GM18526 (cell line): ENCODE measurements around the gene RAMP1.

Experiments used
- POLR2A ChIP-seq: IDR thresholded peaks from 3 replicates; pipeline ENCODE4 v1.6.1; 2011; ENCODE audit not compliant: insufficient read length; ENCODE audit errors: extremely low read depth

Gene RAMP1

DNA sequence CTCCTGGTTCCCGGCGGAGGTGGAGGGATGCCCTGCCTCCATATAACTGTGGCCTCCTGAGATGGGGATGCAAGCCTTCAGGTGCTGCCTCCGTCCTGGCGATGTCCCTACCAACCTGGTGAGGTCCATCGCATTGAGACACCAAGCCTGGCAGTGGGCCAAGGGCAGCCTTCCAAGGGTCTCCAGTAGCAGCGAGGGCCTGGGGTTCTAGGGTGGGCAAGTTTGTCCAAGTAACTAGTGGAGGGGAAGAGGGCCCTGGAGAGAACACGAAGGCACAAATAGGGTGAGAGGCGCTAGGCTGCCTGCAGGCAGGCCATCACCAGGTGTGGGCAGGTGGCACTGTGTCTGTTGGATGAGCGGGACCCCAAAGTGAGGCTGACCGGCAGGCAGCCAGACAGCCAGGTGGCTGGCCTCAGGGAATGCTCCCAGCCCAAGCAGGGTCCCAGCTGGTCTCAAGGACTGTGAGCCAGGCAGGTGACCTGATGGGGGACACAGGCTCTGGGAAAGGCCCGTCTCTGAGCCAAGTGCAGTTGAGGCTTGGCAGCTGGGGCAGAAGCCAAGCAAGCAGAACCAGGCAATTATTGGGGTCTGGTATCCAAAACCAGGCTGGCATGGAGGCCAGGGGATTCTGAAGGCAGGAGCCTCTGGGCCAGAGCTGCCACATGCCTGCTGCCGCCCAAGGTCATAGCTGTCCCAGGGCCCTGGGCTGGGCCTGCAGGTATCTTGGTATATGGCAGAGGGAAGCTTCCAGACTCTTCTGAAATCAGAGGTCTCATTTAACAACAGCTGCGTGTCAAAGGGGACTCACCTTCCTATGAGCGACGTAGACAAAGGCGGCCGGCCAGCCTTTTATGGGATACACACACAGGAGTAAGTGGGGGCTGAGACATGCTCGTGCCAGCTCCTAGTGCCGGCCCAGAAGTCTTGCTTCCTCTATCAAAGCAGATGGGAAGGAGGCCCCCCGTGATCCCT is 23.4 kb downstream of the RAMP1 start:
- TF ChIP-seq POLR2A: no peak

DNA sequence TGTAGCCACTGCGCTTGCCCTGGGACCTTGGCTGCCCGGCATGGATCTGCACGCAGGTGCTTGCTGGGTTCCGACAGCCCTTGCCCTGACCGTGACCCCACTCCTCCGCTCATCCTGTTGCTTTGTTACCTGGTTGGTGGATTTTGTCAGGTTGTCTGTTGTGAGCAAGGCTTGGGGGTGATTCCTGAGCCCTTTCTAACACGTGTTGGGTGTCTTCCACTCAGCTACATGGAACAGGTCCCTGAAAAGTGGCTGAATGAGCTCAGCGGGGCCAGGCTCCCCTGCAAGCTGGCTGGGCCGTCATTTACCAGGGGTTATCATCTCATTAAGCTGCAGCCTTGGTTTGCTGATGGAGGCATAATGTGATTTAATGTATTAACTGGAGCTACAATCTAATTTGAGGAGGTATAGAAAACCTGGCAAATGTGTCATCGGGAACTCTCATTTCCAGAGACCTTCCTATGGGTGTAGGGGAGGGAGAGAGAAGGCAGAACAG is 24.6 kb downstream of the RAMP1 start:
- no peak for TF ChIP-seq POLR2A

DNA sequence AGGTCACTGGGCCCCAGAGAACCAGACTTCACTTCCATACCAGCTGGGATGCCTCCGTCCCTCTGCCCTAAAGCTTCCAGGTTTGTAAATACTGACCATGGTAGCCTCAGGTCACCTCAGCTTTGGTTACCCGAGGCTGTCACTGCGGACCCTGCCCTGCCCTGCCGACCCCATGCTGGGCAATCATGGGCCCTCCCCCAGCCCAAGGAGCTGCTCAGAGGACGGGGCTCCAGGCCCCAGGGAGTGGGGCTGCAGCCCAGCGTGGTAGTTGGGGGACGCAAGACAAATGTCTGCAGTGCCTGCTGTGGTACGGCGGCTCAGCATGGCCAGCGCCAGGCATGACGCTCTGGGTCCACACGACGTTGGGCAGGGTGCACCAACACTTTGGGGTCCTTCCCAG is 25.3 kb downstream of the RAMP1 start:
- TF ChIP-seq POLR2A: no peak

DNA sequence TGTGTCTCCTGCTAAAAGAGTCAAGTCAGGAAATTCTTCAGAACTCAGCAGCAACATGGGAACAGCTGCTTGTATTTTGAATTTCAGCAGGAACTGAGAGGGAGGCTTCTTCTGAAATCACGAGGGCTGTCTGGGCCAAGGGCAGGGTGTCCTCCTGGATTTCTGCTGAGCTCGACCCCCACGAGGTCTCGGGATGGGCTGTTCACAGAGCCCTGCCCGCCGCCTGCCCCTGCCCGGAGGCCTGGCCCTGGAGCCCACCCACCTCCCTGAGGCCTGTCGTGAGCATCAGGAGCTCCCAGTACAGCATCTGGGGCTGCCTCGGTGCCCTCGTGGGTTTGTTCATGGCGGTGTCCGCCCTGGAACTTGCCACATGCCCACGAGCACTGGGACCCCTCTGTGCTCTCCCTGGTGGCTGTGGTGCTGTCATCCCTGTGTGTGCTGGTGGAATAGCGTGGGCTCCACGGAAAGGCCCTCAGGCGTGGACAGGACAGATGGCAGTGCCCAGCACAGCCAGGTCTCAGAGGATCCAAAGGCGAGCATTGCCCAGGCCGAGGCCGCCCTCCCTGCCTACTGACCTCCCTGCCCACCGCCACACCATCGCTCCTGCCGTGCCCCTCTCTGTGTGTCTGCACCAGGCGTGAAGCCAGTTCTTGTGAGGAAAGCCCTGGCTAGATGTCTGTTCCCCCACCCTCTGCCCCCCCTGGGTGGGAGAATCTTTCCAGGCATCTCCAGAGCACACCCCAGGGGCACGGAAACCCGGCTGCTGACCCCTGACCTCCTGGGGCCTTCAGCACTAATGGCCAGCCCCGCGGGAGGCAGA is 25.9 kb downstream of the RAMP1 start:
- TF ChIP-seq POLR2A: no peak

DNA sequence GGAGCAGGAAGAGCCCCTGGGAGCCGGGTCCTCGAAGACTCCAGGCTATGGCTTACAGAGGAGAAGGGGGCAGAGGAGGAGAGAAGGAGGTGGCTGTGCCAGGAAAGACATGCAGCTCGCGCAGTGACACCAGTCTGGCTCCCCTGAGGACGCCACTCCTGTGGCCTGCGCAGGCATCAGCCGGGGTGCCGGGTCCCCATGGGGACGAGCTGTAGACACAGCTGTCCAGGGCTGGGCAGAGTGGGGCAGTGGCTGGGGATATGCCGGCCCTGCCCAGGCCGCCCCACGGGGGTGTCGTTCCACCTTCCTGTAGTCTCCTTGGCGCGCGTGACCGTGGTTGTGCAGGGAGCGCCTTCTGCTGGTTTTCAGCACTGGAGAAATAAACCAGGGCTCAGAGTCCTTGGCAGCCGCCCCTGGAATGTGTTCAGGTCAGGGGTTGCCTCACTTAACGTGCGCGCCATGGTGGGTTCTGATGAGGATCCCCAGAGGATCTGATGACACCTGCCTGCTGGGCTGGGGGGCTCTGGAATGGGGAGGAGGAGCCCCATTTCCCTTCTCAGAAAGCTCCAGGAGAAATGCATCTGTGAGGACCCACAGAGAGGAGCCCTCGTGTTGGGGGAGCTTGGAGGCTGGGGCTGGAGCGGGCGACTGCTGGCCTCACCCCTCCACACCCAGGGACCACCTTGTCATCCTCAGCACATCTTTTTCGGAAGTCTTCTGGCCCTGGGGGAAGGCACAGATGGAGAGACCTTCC is 26.7 kb downstream of the RAMP1 start:
- TF ChIP-seq POLR2A: no peak

DNA sequence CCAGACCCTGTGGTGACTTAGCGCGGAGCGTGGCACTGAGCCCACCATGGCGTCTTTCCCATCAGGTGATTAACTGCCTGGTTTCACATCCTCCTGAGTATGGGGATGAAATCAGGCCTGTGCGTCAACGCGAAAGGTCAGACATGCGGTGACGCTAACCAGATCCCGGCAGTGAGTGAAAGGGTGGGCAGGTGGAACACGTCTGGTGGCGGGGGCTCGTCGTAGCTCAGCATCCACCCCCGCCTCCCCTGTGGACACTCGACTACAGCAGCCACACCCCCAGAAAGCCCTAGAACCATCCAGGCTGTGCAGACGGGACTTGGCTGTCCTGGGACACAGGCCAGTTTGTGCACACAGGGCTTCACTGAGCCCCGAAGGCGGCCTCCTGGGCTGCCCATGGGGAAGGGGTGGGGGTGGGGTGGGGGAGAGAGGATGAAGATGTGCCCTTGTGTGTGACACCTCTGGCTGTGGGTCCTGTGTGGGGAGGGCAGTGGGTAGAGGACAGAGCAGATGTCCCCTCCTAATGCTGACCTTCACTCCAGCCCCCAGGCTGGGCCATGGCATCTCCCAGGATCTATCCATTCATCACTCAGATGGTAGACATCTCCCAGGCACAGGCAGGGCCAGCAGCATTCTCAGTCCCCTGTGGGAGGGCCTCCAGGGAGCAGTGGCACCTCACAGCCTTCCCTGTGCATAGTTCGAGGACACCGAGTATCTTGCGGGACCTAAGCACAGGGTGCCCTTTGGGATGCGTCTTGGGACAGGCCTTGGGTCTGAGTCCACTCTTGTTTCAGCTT is 27.5 kb downstream of the RAMP1 start:
- TF ChIP-seq POLR2A: no peak

DNA sequence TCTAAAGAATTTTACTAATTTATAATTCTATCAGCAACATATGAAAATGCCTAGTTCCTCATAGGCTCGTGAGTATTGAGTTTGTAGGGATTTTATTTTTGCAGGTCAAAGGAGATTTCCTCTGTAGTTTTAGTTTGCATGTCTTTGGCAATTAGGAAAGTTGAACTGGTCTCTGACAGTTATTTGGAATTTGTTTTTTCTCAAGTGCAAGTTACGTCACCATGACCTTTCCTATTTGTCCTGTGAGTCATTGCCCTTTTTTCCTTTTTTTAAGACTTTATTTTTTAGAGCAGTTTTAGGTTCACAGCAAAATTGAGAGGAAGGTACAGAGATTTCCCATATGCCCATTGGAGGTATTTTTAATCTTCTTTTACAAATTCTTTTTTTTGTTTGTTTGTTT is 29.0 kb downstream of the RAMP1 start:
- TF ChIP-seq POLR2A: no peak

DNA sequence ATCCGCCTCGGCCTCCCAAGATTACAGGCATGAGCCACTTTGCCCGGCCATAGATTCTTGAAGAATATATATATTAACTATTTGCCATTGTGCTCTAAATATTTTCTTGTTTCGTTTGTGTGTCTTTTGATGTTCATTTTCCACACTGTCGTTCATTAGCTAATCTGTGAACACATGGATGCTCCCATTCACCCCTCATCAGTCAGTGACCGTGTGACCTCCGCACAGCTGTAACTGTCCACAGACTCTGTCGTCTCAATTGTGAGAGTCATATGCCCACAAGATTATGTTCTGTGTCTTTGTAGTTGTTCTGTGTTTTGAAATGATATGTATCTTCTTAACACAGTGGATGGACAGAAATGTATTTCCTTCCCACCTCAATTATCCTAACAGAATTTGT is 29.6 kb downstream of the RAMP1 start:
- no peak for TF ChIP-seq POLR2A

DNA sequence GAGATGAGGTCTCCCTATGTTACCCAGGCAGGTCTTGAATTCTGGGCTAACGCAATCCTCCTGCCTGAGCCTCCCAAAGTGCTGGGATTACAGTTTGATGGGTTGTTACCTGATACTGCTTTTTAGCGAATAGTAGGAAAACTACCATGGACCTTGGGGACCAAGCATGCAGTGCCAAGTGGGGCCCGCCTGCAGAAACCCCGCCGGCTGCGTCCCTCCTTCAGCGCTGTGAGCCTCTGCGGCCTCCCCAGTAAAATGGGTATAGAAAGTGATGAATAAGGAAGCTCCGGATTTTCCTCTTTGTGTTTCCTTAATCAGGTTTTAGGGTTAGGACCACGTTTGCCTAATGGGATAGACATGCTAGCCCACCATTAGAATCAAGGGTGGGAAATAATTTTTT is 30.4 kb downstream of the RAMP1 start:
- TF ChIP-seq POLR2A: no peak

DNA sequence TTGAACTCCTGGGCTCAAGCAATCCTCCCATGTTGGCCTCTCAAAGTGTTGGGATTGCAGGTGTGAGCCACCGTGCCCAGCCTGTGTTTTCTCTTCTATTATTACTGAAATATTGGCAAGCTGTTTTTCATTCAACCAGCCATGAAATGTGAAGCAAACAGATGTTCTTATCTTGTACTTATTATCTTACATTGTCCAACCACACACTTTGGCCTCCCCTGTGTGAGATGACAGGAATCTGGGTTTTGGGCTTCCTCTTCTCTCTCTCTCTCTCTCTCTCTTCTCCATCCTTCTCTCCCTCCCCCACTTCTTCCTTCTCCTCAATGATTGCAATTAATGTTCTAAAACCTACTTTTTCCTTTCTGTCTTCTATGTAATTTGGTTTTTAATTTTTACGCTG is 33.1 kb downstream of the RAMP1 start:
- TF ChIP-seq POLR2A: no peak

DNA sequence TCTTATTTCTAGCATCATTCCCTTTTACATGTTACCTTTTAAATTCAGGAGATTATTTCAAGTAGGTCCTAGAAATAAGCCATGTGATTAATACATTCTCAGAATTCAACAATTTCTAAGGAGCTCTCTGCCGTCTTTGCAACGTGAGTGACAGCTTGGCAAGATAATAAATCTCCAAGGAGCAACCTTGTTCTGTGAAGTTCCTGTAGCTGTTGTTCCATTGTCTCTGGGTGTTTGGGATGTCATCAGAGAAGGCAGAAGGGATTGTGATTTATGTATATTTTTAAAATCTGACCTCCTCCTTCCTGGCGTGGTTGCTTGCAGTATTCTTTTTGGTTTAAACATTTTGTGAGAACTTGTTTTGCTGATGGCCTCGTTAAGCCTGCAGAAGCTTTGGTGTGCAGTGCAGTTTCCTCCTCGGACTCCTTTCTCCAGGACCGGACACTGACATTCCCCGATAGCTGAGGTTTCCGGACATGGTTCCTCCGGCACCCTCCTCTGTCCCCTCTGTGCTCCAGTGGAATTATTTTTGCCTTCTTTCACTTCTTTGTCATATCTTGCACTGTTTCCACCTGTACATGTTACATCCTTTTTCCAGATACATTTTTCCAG is 33.7 kb downstream of the RAMP1 start:
- TF ChIP-seq POLR2A: no peak

DNA sequence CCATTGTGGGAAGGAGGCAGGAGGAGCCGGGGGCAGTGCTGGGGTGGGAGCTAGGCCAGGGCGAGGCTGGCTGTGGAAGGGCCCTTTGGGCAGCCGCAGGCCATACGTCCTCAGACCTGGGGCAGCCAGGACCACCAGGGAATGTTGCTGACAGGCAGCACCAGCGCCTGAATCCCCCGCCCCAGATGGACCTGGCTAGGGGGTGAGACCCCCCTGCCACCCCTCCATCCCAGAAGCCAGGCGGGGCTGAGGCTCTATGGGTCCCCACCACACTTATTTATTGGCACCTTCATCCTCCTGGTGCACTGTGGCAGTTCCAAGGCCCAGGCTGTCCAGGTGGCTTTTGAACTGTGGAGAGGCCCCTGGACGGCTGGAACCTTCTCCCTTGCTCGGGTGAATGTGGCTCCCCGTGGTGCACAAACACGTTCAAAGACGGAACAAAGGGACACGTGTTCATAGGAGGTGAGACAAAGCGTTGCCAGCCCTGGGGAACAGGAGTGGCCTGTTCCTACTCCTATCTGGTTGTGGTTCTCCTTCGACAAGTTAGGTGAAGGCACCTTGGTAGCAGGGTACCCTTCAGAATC is 35.1 kb downstream of the RAMP1 start:
- TF ChIP-seq POLR2A: no peak

DNA sequence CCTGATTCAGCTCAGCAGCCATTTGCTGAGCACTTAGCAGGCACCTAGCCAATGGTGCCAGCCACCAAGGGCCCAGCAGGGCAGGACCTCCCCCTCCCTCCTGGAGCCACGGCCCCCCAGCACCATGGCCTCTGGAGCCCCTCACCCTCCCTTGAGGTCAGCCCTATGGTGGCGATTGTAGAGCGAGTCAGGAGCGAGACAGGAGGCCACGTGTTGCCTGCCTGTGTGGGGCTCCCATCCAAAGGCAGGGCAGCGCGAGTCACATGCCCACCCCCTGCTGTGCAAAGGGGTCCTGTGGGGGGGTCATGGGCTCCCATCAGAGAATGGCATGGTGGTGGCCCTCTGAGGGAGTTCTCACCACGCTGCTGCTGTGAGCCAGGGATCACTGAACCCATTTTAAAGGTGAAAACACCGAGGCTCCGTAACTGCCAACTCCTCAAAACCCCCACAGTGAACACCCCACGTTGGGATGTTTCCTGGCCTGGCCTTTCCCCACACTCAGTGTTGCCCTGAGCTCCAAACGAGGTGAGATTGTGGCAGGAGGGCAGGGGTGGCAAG is 35.6 kb downstream of the RAMP1 start:
- no peak for TF ChIP-seq POLR2A
